Glomerular endothelial cell (primary cell): ENCODE data around the gene FSTL4. TPM values are rescaled to one million over a fixed set of nuclear protein-coding genes. Genes with fewer than 3 reads are reported as not detected.
"Not testable (repeated sequence)": the region's sequence is repeated elsewhere in the genome, so short reads cannot be mapped to it uniquely, and the experiment has no call there.

Source experiments
- DNase-seq: peaks from one replicate; pipeline ENCODE4 v3.0.0-alpha.2; 2011; ENCODE audit warnings: low read depth, low spot score; ENCODE audit errors: extremely low read depth
- total RNA-seq: library from RNA; depleted of rRNA; stranded (reverse); fragments of >200 nt; gene quantifications from 2 replicates; pipeline ENCODE4 v1.2.3, GENCODE V29; 2015

The FSTL4 gene
- total RNA-seq, 1 donor from 2014 or later: 0.18 TPM

- no peak for DNase-seq
These were observed 376.5 kb downstream of the FSTL4 start for GRCh38 chr5:133235696-133236426.

DNA sequence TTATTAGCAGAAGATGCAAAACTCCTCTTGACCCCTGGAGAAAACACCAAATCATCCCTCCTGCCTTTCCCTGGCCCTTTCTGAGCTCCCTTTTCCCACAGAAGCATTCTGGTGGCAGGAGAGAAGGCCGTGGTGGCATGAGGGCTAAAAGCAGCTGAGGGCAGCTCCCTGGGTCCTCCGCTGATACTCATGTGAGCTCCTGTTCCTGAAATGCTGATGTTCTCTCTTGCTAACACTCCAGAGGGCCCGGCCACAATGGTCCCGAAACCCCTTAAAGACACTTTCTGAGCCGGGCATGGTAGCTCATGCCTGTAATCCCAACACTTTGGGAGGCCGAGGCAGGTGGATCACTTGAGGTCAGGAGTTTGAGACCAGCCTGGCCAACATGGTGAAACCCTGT is 377.4 kb downstream of the FSTL4 start:
- no peak for DNase-seq

GRCh38 chr5:133234273-133234672 is 378.1 kb downstream of the FSTL4 start:
- DNase-seq: no peak

DNA sequence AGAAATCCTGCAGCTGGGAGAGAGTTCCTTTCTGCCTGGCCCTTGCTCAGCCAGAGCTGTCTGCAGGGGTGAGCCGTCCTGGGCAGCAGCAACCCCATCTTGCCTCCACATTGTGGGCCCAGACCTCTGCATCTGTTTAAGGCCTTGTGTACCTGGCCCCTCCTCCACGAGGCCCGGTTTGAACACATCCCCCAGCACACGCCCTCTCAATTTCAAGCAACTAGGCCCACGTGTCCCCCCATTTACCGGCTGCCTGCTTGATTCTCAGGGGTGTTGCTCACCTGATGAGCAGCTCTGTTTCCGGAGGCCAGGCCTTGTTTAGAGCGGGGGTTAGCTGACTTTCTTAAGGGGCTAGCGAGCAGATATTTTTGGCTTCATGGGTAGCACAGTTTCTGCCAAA is 378.7 kb downstream of the FSTL4 start:
- DNase-seq: no peak

DNA sequence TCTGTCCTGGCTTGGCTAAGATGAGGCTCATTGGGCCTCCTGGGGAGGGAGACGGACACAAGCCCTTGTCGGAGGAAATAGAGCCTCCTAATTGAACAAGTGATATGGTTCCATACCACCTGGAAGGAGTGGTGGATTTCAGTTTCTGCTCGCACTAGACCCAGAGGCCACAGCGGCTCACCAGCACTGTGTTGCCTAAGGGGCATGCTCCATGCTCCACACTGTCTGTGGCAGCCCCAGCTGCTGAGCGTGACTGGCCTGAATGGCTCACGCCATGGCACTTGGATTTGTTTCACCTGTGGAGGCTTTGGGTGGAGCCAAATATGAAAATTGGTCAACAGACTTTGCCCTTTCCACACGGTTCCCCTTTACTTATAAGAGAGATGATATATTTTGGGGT is 379.4 kb downstream of the FSTL4 start:
- no peak for DNase-seq

- no peak for DNase-seq
These were observed 379.9 kb downstream of the FSTL4 start for GRCh38 chr5:133232435-133232834.

DNA sequence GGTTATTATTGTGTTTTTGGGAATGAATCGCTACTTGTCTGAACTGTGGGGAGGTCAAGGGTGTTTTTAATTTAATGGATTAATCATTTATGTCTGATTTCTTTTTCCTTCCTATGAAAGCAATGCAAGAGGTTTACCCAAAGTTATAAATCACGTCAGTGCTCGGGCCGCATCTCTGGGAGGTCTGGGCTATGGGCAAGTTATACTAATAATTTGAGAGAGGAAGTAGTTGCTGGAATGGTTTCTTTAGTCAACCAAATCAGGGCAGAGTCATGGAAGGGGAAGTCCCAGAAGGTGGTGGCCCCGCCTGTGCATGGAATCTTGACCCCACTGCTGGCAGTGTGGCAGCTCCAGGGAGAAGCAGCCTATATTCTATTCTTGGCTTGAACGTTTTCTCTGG is 380.3 kb downstream of the FSTL4 start:
- DNase-seq: no peak

- no peak for DNase-seq
These were observed 381.3 kb downstream of the FSTL4 start for GRCh38 chr5:133230823-133231578.

DNA sequence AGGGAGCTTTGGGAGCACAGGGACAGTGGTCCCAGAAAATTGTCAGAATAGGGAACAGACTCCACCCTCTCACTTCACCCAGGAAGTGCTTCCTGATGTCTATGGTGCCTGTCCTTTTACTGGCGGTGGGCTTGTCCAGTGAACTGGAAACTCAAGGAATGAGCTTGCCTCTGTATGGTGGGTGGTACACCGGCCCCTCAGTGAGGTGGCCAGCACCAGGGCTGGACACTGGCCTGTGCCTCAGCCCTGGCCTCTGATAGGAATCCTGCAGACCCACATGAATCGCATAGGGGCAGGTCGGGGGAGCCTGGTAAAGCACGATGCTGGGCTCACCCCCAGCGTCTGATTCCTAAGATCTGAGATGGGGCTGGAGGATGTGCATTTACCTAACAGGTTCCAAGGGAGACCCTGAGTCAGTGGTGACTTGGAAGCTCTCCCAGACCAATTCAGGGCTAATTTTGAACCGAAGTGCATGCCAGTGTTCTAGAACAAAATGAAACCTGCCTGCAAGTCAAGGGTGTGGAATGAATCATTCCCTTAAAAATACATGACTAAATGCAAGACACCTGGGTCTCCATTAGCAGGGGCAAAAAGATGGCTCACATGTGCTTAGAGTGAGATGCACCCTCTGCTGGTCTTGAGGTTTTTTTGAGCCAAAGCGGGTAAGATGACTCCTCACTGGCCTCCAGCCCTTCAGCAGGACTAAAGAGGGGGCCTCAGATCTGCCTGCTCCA is 382.2 kb downstream of the FSTL4 start:
- DNase-seq: no peak

DNA sequence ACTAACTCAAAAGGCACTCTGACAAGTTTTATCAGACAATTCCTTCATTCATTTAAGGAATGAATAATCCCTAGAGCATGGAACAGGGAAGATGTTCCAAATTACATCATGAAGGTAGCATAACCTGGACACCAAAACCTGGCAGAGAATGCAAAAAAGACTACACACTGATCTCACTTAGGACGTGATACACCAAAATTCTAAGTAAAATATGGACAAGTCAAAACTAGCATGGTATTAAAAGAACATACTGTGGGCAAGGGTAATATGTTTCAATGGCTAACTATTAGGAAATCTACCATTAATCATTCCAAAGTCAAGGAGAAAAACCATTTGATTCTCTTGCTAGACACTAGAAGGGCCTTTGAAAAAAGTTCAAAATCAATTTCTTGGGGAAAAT is 384.0 kb downstream of the FSTL4 start:
- DNase-seq: no peak

DNA sequence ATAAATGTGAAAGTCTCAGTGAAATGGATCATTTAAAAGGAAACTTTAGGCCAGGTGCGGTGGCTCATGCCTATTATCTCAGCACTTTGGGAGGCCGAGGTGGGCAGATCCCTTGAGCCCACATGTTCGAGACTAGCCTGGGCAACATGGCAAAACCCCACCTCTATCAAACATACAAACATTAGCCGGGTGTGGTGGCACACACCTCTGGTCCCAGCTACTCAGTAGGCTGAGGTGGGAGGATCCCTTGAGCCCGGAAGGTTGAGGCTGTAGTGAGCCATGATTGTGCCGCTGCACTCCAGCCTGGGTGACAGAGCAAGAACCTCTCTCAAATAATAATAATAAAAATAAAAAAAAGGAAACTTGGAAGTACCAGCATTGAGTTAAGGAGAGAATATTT is 384.4 kb downstream of the FSTL4 start:
- DNase-seq: no peak

DNA sequence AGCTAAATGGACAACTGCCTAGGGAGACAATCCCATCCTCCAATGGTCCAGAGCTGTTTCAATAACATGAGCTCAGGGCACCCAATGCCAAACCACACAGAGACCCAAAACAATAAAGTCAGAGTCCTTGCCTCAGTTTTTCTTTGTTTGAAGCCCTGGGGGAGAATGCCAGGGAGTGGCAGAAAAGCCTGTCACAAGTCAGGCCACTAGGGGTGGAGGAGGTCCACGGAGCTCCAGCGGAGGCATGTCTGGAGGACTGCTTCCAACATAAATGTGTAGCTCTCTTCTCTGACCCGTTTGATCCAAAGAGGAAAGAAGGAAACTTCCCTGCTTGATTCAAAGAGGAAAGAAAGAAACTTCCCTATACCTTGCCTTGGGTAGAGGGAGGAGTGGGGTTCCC is 385.3 kb downstream of the FSTL4 start:
- DNase-seq: no peak

DNA sequence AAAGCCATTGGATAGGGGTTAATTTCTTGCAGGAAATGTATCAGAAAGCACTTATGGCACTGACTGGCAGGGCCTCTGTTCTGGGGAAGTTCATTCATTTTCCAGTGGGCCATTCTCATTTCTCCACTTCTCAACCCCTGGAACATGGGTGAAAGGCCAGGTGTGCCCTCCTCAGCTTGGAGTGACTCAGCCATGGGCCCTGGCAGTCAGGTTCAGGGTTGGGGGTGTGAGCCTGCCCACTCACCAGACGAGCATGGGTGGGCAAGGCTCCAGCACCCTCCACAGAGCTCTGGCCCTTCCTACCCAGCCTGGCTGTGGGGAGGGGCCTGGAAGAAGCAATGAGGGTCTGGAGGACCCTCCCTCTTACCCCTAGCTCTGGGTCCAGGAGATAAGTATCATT is 386.2 kb downstream of the FSTL4 start:
- DNase-seq: no peak

- DNase-seq: no peak
These were observed 386.6 kb downstream of the FSTL4 start for GRCh38 chr5:133225671-133226152.

DNA sequence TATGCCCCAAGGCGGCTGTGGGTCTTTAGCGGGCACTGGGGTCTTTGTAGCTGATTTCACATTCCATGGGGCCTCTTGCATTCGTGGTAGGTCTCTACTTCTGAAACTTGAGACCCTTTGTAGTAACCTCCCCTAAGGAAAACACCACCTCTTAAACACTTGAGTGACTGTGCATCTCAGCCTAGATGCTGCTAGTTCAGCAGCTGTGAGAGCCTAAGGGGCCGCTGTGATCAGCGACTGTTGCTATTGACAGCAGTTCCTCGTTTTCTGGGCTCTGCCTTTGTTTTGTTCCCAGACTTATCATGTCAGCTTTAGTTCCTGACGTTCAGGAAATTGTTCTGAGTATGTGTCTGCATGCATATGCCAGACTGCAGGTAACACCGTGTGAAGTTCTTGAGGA is 389.4 kb downstream of the FSTL4 start:
- DNase-seq: no peak

GRCh38 chr5:133222521-133222920 is 389.8 kb downstream of the FSTL4 start:
- DNase-seq: no peak

GRCh38 chr5:133222040-133222439 is 390.3 kb downstream of the FSTL4 start:
- no peak for DNase-seq

DNA sequence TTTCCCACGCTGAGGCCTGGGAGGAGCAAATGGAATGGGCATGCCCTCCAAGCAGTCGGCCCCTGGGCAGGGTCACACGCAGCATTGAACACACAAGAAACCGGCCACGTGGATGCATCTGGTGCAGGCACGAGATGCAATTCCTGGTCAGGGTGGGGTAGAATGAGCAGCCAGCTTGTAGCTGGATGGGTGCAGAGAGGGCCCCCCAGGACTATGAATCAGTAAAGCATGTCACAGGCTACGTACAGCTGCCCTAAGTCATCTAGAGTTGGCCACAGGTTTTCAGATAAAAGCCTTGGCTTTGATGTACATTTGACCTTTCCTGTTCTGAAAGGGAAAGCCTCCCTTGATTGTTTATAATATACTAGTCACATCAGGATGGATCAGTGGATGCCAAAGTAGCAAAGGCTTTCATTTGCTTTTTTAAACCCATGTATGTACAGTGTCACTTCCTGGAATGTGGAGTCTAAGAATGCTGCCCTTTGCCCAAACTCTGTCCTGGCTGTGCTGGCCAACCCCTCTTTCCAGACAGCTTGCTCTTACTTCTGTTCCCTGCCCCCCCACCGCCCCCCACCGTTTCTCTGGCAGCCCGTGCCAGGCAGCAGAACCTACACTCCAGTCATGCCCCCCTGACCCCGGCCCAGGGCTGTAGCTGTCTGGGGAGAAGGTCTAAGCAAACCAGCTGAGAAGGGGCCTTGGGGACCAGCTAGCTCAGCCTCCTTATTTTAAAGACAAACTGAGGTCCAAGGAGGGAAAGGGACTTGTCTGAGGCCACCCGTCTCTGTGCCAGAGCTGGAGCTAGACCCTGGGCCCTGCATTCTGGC is 391.3 kb downstream of the FSTL4 start:
- DNase-seq: no peak

DNA sequence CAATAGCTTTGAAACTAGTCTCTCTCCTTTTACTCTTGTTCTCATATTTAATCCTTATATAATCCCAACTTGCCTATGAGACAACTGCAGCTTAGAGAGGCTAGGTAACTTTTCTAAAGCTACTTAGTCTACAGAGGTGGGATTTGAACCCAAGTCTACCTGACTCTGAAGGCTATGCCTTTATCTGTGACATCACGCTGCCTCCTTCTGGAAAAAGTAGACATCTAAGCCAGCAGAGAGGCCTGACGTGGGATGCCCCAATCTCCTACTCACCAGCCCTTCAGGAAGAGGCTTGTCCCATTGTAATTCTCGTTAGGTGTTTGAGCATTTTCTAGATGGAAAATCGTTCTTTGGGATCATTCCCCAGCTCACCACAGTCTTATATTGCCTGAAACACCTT is 393.0 kb downstream of the FSTL4 start:
- no peak for DNase-seq

GRCh38 chr5:133216138-133216537 is 396.2 kb downstream of the FSTL4 start:
- DNase-seq: not testable (repeated sequence)
